NCI-H82 (cell line): ENCODE results near the gene SERBP1.
"Not testable (repeated sequence)": the region's sequence is repeated elsewhere in the genome, so short reads cannot be mapped to it uniquely, and the experiment has no call there.

Experiments
- DNase-seq: peaks from one replicate; lab custom pipeline; 2025; lab: John Stamatoyannopoulos, UW

The SERBP1 gene

DNA sequence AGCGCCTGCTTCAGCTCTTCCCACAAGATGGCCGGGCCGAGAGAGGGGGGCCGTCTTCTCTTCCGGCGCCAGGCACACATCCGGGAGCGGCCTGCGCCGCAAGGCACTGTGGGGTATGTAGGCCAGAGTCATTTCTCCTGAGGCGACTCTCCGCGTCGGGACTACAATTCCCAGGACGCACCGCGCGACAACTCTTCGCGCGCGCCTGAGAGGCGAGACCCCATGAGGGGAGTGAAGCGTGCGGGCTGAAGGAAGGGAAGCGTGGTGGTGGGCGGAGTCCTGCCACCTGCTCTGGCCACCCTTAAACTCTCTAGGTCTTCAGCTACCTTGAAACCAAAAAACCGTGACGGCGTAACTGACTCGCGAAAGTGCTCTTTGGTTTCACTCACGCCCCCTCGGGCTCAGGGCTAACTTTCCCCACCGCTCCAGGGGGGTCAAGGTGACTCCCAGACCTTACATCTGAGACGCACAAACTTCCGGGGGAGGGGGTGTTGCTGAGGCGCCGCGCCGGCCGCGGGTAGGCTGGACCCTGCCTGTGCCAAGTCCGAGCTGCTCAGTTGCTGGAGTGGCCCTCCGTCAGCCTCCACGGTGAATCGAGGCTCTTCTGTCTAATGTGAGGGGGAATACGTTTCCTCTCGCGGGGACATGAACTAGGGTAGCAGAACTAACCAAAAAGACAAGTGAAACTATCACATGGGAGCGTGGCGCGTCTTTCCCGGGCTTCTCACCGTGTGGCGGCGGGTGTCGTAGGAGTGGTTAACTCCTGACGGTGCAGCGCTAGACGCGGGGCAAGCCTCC, at the start of gene SERBP1:
TSS of gene SERBP1 (minus strand) at position 45 of the 798 bp plus-strand sequence. CDS start 102 bp downstream, outside the sequence.
- peak; percentile 99 for DNase-seq

- no peak for DNase-seq
Measured at GRCh38 chr1:67479146-67479891, 49.1 kb upstream of the SERBP1 start.

DNA sequence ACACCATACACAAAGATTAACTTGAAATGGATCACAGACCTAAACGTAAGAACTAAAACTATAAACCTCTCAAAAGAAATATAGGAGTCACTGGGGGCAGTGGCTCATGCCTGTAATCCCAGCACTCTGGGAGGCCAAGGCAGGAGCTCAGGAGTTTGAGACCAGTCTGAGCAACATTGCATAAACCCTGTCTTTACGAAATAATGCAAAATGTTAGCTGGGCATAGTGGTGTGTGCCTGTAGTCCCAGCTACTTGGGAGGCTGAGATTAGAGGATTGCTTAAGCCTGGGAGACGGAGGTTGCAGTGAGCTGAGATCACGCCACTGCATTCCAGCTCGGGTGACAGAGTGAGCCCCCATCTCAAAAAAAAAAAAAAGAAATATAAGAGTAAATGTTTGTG, 46.7 kb upstream of the SERBP1 start:
- no peak for DNase-seq

DNA sequence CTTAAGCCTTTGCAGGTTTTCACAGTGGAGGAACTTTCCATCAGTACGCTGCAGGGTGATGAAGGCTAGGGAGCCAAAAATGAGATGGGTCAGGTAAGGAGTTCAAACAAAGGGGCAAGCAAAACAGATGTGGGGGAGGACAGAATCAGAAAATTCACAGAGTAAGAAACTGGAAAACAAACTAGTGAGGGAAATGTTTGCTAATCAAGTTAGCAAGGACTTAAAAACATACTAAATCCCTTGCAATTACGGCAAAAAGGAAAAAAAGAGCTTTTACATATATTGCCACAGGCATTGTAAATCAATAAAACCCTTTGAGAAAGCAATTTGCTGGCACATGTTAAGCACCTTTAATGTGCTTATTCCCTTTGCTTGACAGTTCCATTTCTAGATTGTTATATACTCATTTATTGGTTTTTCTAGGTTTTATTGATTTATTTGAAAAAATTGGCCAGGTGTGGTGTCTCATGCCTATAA, 45.8 kb upstream of the SERBP1 start:
- DNase-seq = no peak

- no peak for DNase-seq
Measured at GRCh38 chr1:67472056-67472455, 41.9 kb upstream of the SERBP1 start.

DNA sequence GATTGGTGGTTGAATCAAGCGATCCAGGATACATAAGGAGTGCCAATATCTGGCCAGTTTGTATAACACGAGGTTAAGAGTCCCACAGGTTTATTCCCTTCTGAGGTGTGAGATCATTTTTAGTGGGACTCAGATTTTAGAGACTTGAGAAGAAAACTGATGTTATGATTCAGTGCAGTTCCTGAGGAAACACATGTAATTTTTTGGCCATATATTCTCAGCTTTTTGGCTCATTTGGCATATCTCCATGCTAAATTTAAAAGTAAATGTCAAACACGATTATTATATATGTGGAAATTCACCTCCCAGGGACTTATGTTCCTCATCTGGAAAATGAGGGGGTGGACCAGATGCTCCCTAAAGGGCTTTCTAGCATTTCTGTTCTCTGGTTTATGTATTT, 39.2 kb upstream of the SERBP1 start:
- DNase-seq = no peak

GRCh38 chr1:67468066-67468718, 38.0 kb upstream of the SERBP1 start:
- peak; percentile 9 for DNase-seq

GRCh38 chr1:67465375-67465774, 35.2 kb upstream of the SERBP1 start:
- no peak for DNase-seq

- DNase-seq = no peak
Measured at GRCh38 chr1:67464746-67465145, 34.5 kb upstream of the SERBP1 start.

DNA sequence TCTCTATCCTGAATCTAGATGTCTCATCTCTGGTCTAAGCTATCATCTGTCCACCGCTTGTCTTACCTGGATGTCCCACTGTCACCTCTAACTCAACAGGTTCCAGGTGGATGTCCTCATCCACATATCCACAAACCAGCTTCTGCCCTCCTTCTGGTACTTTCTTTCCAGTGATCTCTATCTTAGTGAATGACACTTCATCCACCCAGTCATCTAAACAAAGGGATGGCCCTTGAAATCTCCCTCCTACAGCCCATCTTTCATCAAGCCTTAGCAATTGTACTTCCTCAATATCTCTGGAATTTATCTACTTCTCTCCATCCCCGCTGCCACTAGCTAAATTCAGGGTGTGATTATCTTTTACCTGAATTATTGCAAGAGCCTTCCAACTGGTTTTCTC, 33.9 kb upstream of the SERBP1 start:
- no peak for DNase-seq

GRCh38 chr1:67463298-67463955, 33.2 kb upstream of the SERBP1 start:
- DNase-seq = peak; percentile 92

DNA sequence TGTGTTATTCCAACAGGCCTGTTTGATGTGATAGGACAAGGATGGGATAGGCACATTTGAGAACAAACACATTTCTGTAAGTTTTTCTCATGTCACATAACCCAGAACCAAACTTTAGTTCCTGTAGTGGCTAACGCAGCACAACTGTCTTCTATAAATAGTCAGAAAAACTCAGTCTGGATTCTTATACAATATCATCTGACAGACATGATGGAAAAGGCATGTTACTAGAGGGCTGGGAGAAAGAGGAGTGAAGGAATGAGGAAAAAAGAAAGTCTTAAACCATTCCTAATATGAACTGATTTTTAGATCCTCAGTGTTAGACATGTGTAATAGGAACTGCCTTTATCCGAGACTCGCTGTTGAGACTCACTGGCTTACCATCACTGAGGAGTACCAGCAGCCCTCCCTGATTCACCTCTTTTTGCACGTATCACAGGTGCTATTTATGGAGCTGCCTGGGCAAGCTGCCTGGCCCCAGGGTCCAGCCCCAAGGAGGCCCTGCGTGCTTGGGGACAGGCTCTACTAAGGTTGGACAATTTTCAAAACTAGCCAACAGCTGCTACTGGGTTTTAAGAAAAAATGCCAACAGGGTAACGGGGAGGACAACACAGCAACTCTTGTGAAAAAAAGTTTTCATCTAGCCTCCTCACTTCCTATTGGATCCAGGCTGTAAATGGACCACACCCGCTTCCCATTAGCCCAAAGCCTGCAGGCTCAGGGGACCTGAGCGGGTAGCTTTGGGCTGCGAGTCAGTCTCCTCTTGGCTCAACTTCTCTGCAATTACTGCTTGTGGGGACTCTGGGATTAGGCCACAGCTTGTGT, 30.7 kb upstream of the SERBP1 start:
- no peak for DNase-seq

DNA sequence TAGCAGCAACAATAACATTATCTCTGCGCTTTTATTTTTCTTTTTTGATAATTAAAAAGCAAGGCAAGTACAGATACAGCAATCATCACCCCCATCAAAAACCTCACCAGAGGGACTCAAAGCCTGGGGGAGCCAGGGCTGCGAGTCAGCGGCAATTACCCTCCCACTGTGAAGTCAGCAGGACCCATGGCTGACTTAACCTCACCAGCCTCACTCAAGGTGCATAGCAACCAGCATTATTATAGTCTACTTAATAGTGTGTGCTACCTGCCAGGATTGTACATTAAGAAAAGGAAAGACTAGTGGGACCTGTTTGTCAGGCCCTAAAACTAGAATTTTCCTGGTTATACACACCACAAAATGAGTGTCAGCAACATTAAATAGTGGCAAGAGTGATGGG, 28.9 kb upstream of the SERBP1 start:
- DNase-seq = no peak

DNA sequence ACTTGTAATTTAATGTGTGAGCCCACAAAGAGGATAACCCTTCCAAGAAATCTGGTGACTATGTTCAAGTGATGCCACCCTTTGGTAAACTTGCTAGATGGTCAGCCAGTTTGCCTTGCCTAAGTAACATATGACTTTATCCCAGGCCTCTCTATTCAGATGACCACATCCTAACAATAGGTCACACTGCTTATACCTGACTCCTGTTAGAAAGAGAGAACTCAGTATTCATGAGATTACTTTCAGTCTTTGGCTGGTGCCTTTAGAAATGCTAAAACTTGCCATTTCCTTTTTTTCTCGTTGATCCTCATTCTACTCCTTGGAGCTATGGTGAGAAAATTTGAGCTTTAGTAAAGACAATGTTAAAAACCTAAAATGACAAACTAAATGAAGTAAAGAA, 28.5 kb upstream of the SERBP1 start:
- DNase-seq = no peak

DNA sequence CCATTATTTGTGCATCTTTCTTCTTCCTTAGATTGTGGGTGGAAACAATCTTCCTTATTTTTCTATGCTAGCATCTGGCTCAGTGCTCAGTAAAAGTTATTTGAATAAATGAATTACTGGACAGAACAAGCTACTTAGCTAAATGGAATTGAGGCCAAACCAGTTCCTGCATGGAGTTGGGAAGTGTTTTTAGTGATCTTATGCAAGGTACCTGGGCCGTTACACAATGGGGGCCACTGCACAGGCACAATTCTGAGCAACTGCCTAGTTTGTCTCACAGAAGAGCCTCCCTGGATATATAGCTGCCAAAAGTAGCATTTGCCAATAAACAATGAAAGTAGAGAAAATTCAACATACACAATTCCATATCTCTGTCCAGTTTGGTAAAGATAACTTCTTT, 27.0 kb upstream of the SERBP1 start:
- no peak for DNase-seq

- no peak for DNase-seq
Measured at GRCh38 chr1:67451815-67452214, 21.6 kb upstream of the SERBP1 start.

DNA sequence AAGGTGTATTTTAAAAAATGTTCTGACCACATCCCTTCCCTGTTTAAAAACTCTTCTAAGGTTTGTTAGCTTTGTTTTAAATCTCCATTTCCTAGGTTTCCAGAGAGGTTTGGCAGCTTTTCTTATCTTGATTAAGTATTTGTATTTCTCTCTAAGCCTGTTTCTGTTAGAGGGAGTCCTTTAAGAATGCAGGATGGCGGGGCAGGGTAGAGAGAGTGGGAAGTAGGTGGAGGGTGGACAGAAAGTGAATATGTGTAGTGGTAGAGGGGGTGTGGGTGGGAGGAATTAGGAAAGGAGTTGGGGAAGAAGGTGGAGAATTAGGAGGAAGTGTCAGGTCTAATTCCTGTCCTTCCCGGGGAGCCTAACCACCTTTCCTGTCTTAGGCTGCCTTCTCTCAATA, 21.2 kb upstream of the SERBP1 start:
- no peak for DNase-seq

DNA sequence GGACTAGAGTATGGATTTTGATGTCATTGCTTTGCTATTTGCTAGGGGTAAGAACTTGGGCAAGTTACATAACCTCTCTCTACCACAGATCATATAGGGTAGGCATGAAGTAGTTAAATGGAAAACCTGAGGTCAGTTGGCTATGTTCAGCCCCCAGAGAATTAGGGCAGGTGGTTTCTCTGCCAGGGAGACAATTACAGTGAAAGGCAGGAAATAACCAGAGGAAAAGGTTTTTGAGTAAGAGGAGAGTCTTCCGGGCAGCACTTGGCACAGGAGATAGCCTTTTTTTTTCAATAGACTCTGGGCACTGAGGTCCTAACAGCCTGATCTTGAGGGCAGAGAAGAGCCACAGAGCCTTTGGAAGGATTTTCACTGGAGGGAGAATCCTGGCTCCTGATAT, 16.7 kb upstream of the SERBP1 start:
- DNase-seq = no peak

DNA sequence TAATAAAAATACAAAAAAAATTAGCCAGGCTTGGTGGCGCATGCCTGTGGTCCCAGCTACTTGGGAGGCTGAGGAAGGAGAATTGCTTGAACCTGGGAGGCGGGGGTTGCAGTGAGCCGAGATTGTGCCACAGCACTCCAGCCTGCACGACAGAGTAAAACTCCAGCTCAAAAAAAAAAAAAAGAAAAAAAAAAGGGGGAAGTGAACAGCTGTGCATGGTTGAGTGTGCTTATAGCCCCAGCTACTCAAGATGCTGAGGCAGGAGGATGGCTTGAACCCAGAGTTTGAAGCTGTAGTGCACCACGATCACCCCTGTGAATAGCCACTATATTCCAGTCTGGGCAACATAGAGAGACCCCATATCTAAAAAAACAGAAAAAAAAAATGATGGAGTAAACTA, 15.8 kb upstream of the SERBP1 start:
- DNase-seq = not testable (repeated sequence)

DNA sequence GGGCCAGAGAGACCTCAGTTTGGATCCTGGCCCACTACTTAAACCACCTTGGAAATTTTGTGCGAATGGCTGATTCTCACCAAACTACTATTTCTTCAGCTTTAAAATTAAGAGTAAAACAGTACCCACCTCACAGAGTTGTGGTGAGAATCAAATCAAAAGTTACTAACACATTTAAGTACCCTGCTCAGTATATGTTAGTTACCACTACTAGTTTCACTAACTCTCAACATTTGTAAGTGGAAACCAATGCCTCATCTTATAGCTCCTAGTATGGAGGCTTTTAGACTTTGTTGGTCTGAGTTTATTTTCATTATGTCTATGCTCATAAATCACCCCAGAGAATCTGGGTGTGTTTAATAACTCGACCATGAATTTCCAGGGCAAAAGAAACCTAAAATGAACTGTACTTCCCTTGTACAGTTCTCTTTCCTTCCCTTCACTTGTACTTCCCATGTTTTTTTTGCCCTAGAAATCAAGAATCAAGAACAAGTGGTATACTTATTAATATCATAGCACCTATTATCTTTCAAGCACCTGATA, 11.6 kb upstream of the SERBP1 start:
- no peak for DNase-seq

DNA sequence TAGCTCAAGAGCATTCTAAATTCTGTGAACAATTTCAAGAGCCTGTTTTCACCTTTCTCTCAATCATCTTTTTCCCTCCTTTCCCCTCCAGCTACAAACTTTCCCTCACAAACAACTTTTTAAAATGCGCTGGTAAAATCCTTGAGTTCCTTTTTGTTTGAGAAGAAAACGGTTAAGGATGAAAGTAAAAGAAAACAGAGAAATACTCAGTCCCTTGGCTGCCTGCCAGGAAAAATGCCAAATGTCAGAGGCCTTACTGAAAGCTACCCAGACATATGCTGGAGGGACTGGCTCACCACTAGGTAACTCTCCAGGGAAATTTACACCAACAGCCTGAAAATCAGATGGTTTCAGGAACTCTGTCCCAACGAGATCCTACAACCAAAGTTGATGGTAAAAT, 11.0 kb upstream of the SERBP1 start:
- DNase-seq = peak; percentile 35
